Measurements from ENCODE around the gene LCK.
A peak's percentile ranks its signal among the peaks of the same experiment; 100 is the strongest.

The LCK gene

GRCh38 chr1:32327204-32327603 lies 76.1 kb downstream of the LCK start:
- no peak for DNase-seq (ENCODE audit: low read depth)

DNA sequence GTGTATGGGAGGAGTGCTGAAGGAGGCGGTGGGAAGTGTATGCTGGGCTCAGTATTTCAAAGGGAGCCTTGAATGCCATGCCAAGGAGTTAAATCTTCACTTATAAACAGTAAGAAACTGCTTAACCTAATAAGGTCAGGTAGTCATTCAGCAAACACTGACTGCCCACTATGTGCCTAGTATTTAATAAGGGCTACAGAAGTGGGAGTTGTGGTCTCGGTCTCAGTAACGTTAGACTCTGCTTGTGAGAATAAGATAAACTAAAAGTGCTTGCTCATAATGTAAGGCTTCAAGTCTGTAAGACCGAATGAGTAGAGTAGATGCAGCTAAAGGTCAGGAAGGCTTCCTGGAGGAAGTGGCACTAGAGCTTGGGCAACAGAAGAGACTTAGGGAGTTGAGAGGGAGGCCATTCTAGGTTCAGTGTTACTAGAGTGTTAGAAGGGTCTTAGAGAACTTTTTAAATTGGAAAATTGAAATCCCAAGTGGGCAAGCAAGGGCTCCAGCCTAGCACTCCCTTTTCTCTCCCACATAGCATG lies 78.9 kb downstream of the LCK start:
- no peak for DNase-seq (ENCODE audit: low read depth)

DNA sequence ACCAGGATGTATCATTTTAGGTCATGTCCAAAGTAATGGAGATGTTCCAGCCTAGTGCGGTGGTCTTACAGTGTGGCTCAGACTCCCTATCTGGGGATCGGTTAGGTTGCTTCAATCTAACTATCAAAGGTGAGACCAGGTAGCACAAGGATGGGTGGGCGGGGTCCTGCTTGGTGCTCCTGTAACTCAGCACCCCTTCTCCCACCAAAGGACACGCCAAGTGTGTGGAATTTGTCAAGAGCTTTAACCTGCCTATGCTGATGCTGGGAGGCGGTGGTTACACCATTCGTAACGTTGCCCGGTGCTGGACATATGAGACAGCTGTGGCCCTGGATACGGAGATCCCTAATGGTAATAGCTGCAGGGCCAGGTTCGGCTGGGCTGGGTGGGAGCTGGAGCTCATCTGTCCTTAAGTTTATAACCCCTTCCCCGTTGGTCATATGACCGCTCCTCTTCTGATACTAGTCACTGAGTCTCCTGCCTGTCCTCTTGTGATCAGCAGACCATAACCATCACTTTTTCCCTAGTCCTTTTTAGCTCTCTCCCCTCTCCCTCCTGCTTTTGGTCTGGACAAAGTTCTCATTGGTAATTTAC lies 79.6 kb downstream of the LCK start:
- DNase-seq (ENCODE audit: low read depth) = no peak

DNA sequence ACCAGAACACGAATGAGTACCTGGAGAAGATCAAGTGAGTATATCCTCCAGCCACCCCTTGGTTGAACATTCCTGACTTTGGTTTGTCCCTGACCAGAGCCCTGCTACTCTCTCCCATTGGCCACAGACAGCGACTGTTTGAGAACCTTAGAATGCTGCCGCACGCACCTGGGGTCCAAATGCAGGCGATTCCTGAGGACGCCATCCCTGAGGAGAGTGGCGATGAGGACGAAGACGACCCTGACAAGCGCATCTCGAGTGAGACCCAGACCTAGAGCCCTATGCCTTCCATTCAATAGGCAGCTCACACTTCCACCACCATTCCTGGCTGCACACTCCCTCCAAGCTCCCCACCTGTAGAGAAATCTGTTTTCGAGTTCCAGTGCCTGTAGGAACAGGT lies 80.5 kb downstream of the LCK start:
- no peak for DNase-seq (ENCODE audit: low read depth)

- DNase-seq (ENCODE audit: low read depth) = no peak
Measured at GRCh38 chr1:32332290-32333079, 81.4 kb downstream of the LCK start.

GRCh38 chr1:32333251-32333963 lies 82.3 kb downstream of the LCK start:
- DNase-seq (ENCODE audit: low read depth) = no peak

DNA sequence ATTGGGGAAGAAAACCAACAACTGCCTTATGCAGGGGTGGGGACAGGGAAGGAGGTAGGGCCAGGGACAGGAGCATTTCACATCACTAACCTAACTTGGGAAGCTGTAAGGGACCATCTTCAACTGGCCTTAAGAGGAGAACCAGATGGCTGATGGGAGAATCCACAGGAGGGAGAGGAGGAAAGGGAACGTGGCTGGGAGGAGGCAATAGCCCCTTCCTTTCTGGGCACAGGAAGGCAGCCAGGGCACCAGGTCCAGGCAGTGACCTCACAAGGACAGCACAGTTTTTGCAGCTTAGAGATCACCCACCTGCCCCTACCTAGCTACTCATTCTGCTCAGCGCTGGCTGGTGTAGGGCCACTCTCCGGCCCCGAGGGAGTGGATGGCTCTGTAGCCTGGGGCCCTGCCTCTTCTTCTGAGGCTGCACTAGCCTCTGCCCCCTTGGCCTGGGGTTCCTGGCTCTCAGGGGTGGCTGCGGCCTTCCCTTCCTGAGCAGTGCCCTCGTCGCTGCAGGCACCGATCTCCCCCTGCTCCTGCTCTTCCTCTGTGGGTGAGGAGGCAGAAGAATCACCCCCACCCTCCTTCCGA lies 83.3 kb downstream of the LCK start:
- DNase-seq (ENCODE audit: low read depth) = no peak

DNA sequence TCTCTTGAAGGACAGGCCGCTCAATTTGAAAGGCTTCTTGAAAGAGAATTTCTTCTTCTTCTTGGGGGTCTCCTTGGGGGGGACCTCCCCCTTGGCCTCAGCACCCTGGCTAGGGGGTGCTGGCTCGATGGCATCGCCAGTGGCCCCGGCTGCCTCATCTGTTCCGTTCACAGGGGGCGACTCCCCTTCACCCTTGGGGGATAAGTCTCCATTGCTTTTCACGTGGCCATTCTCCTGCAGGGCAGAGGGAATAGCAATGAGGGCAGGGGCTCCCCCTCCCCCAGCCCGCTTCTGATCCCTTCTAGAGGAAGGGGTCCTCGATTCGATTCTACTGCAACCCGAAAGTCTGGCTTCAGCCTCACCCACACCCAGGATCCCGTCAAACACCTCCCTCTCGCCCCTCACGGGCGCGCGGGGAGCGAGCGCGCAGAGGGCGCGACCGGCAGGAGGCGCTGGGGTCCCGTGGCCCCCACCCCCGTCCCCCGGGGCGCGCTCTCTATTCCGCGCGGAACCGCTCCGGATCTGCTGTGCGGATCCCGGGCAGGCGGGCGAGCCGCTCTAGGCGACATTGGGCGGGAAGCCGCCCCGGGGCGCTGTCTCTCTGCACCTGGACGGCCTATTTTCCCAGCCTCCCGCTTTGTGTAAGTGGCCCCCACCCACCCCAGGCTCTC lies 83.9 kb downstream of the LCK start:
- DNase-seq (ENCODE audit: low read depth) = peak; percentile 61

DNA sequence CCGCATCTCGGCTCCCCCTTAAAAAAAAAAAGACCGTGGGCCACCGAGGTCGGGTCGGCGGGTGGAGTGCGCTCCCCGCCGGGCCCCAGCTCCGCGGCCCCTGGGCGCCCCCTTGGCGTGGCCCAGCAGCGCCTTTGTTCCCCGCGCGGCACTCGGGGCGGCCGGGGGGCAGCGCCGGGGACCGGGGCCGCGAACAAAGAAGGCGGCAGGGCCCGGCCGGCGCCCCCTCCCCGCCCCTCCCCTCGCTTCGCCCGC lies 84.4 kb downstream of the LCK start:
- no peak for DNase-seq (ENCODE audit: low read depth)
